ENCODE measurements around the gene RHOBTB1.

The RHOBTB1 gene

DNA sequence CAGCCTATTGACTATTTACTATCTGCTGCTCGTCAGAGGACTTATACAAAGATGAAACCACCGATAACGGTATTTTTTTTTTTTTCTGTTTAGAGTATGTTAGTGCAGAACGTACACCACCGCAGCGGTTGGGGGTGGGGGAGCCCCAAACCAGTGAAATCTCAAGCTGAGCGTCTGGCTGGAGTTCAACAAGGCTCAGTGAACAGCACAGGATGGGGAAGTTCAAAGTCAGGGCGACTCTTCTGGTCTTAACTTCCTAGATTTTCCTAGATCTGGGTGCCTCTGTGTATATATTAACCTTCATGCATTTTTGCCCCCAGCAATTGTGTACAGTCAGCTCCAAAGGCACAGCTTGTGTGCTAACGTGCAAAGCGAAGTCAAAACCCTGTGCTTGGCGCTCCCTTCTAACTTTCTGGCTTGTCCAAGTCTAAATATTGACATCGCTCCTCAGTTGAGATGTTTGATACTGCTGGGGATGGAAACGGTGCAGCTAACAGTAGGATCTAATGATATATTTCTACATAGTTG, 1.1 kb downstream of the RHOBTB1 start:
- peak; percentile 73 for FAIRE-seq
- TF ChIP-seq POLR2A (IDR thresholded peaks at IDR 0.05; ENCODE audit: low read depth, low read length) = no peak
- DNase-seq (ENCODE audit: insufficient read length, low spot score) = no peak

GRCh38 chr10:60942134-60942787, 1.7 kb downstream of the RHOBTB1 start:
- FAIRE-seq (no peak), DNase-seq (ENCODE audit: insufficient read length, low spot score) (no peak)
- TF ChIP-seq POLR2A (IDR thresholded peaks at IDR 0.05; ENCODE audit: low read depth, low read length) = no peak

DNA sequence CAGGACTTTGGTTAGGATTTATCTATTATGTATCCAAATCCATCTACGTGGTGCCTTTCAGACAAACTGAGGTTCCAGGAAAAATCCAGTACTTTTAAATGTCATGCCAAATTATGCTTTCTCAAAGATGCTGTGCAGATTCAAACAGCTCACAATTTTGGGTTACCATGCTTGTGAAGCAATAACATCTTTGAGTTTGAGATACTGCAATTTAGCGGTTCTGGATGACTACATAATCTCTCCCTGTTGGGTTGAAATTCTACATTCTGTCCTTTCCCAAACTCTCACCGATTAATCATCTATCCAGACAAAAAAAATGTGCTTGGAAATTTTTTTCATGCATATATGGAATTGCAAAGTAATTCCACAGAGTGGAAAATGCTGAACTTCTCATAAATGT, 3.5 kb downstream of the RHOBTB1 start:
- no peak for TF ChIP-seq POLR2A (IDR thresholded peaks at IDR 0.05; ENCODE audit: low read depth, low read length)
- DNase-seq (ENCODE audit: insufficient read length, low spot score) (no peak), FAIRE-seq (no peak)

DNA sequence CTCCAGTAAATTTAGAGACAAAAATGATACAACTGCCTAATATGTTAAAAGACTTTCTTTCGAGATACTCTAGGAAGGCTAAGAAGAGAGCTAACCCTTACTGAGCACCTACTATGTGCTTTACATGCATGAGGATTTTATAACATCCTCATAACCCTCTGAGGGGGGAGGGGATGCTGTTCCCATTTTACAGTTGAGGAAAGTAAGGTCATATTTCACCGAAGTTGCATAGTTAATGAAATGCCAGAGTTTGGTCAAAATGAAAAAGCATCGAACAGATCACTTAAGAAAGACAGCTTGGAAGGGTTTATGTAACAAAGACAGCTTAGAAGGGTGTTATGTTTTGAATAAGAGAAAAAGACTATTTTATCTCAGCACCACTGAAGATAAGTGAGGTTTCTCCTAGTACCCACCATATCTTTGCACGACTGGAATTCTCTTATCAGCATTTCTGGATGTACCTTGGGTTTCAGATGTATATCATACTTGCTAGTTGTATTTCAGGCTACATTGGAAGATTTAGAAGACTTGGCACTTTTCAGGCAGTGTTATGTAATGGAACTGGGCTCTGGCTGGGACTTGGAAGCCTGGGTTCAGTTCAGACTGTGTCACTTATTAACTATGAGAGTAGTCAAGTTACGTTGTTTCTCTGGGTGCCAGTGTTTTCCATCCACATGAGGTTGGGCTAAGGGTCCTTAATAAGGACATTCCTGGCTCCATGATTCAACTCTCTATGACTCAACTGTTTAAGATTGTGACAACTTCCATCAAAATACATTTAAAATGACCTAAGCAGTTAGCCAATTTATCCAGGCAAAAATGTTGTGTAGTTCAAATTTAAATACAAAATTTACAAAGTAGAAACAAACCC, 6.0 kb downstream of the RHOBTB1 start:
- FAIRE-seq (peak; percentile 77), DNase-seq (ENCODE audit: insufficient read length, low spot score) (no peak)
- no peak for TF ChIP-seq POLR2A (IDR thresholded peaks at IDR 0.05; ENCODE audit: low read depth, low read length)

DNA sequence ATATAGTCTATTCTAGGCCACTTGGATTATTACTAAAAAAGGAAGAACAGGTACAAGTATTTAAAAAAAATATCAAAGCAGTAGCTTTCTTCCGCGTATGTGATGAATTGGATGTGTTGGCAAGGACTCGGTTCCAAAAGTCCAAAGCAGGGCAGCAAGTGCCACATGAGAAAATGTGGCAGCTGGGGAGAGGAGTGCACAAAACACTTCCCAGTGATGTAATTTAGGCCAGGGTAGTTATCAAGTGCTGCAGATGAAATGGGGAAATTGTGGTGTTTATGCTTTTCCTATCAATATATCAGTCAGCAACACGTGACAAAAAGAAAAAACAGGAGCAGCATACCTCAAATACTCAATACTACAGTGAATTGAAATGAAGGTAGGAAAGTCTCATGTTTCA, 7.0 kb downstream of the RHOBTB1 start:
- DNase-seq (ENCODE audit: insufficient read length, low spot score) (no peak), FAIRE-seq (peak; percentile 52)
- TF ChIP-seq POLR2A (IDR thresholded peaks at IDR 0.05; ENCODE audit: low read depth, low read length) = no peak

GRCh38 chr10:60934215-60935175, 9.5 kb downstream of the RHOBTB1 start:
- no peak for TF ChIP-seq POLR2A (IDR thresholded peaks at IDR 0.05; ENCODE audit: low read depth, low read length)
- FAIRE-seq (no peak), DNase-seq (ENCODE audit: insufficient read length, low spot score) (no peak)

- DNase-seq (ENCODE audit: insufficient read length, low spot score) = no peak
- peak; percentile 57 for FAIRE-seq
Measured at GRCh38 chr10:60932756-60933155, 11.2 kb downstream of the RHOBTB1 start.

DNA sequence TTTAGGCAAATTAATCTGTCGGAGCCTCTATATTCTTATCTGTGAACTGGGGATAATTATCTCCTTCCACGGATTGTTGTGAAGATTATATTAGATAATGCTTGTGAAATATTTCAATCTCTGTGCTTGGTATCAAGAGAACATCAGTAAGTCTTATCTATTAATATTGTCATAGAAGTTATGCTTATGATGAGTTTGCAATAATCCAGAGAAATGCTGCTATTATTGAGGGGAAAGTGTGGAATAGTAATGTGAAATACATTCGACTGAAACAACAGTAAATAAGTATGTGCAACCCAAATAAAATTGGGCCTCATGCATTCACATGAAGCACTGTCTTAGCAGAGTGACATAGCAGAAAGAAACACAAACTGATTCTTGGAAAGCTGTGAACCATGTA, 13.7 kb downstream of the RHOBTB1 start:
- FAIRE-seq (peak; percentile 38), DNase-seq (ENCODE audit: insufficient read length, low spot score) (no peak)
- no peak for TF ChIP-seq POLR2A (IDR thresholded peaks at IDR 0.05; ENCODE audit: low read depth, low read length)

More at GRCh38 chr10:60932756-60933155, 11.2 kb downstream of the RHOBTB1 start:
- TF ChIP-seq POLR2A (IDR thresholded peaks at IDR 0.05; ENCODE audit: low read depth, low read length) = no peak

GRCh38 chr10:60921633-60922032, 22.4 kb downstream of the RHOBTB1 start:
- DNase-seq (ENCODE audit: insufficient read length, low spot score) (no peak), FAIRE-seq (no peak)
- no peak for TF ChIP-seq POLR2A (IDR thresholded peaks at IDR 0.05; ENCODE audit: low read depth, low read length)

DNA sequence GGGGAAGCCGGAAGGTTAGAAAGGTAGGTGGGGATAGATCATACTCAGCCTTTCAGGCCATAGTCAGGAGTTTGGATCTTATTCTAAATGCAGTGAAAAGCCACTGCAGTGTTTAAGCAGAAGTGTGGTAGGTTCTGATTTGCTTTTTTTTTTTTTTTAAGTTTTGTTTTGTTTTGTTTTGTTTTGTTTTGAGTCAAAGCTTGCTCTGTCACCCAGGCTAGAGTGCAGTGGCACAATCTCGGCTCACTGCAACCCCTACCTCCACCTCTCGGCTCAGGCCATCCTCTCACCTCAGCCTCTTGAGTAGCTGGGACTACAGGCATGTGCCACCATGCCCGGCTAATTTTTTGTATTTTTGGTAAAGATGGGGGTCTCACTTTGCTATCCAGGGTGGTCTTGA, 23.5 kb downstream of the RHOBTB1 start:
- no peak for DNase-seq (ENCODE audit: insufficient read length, low spot score)
- TF ChIP-seq POLR2A (IDR thresholded peaks at IDR 0.05; ENCODE audit: low read depth, low read length) = no peak
- no peak for FAIRE-seq

DNA sequence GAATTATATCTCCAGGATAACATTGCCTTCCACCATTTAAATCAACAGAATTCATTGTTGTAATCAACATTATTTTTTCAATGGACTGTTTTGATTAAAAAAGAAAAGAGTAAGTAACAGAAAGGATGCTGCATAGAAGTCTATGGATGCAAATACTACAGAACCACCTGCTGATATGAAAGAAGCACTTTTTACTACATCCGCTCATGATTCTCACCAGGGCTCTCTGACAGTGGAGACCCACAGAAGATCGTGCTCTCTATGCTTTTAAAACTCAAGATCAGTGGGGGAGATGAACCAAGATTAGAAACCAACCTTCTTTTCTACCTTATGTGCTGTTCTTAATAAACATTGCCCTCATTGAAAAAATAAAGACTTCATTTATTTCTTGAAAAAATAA, 24.4 kb downstream of the RHOBTB1 start:
- FAIRE-seq (no peak), DNase-seq (ENCODE audit: insufficient read length, low spot score) (no peak)
- TF ChIP-seq POLR2A (IDR thresholded peaks at IDR 0.05; ENCODE audit: low read depth, low read length) = no peak

DNA sequence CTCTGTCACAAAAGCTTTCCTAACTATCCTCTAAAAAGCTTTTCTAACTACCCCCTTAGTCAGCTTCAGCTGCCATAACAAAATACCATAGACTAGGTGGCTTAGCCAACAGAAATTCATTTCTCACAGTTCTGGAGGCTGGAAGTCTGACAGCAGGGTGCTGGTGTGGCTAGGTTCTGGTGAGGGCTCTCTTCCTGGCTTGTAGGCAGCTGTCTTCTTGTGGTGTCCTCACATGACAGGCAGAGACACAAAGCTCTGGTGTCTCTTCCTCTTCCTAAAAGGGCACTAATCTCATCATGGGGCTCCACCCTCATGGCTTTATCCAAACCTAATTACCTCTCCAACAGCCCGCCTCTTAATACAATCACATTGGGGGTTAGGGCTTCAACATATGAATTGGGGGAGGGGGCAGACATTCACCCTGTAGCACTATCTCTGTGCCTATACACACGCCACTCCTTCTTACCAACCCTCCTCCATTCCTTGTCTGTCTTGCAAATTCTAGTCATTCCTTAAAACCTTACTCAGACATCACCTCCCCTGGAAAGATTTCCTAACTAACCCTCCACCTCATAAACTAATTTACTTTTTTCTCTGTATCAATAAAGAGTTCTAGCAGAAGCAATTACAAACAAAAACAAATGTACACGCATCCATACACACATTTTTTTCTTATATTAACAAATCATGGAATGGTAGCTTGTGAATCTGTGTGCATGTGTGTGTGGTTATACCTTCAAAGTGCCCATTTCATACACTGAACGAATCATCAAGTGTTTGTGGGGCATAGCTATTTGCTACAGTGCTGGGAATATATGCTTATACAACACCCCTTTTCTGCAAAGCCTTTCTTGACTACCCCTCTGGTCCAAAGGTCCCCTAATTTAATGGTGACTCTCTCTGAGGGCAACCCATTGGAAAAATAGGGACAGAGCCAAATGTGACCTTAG, 26.4 kb downstream of the RHOBTB1 start:
- FAIRE-seq (no peak), DNase-seq (ENCODE audit: insufficient read length, low spot score) (no peak)

GRCh38 chr10:60916025-60916424, 28.0 kb downstream of the RHOBTB1 start:
- no peak for DNase-seq (ENCODE audit: insufficient read length, low spot score)
- no peak for TF ChIP-seq POLR2A (IDR thresholded peaks at IDR 0.05; ENCODE audit: low read depth, low read length)
- FAIRE-seq = no peak

More for the DNA sequence above, 26.4 kb downstream of the RHOBTB1 start:
- TF ChIP-seq POLR2A (IDR thresholded peaks at IDR 0.05; ENCODE audit: low read depth, low read length) = no peak

Measured in H54 (cell line).